ENCODE measurements around the gene DUSP8.
"Not testable (repeated sequence)": the region's sequence is repeated elsewhere in the genome, so short reads cannot be mapped to it uniquely, and the experiment has no call there.

The DUSP8 gene, protein sequence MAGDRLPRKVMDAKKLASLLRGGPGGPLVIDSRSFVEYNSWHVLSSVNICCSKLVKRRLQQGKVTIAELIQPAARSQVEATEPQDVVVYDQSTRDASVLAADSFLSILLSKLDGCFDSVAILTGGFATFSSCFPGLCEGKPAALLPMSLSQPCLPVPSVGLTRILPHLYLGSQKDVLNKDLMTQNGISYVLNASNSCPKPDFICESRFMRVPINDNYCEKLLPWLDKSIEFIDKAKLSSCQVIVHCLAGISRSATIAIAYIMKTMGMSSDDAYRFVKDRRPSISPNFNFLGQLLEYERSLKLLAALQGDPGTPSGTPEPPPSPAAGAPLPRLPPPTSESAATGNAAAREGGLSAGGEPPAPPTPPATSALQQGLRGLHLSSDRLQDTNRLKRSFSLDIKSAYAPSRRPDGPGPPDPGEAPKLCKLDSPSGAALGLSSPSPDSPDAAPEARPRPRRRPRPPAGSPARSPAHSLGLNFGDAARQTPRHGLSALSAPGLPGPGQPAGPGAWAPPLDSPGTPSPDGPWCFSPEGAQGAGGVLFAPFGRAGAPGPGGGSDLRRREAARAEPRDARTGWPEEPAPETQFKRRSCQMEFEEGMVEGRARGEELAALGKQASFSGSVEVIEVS

DNA sequence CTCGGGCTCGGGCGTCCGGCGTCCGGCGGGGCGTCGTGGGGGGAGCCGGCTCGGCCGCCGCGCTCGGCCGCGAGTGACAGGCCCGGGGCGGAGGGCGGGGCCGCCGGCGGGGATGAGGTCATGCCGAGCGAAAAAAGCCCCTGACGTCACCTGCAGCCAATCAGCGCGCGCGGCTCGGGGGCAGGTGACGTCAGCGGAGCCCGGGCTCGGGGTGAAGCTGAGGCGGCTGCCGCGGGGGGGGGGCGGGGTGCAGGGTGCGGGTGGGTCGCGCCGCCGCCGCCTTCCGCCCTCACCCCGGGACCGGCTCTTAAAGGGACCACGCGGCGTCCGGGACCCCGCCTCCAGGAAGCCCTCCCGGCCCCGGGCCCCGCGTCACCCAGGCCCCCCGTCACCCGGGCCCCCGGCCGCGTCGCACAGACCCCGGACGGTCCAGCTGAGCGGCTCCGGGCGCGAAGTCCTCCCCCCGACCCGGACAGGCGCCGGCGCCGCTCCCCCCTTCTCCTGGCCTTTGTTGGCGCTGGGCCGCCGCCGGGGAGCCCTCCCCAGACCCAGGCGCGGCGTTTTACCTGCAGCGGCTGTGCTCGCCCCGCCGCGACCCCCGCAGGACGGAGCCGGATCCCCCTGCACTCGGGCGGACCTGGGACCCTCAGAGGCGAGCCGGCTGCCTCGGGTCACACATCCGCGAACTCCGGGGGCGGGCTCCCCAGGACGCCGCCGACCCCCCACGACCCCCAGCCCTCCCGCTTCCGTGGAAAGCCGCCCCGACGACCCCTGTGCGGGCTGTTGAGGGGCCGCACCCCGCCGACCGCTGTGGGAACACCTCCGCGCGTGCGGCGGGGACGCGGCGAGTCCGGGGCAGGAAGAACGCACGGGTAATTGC is at the start of gene DUSP8:
TSS of gene DUSP8 (minus strand) at position 75 of the 880 bp plus-strand sequence. CDS start 6,445 bp downstream, outside the sequence.
- peak; percentile 91 for DNase-seq

DNA sequence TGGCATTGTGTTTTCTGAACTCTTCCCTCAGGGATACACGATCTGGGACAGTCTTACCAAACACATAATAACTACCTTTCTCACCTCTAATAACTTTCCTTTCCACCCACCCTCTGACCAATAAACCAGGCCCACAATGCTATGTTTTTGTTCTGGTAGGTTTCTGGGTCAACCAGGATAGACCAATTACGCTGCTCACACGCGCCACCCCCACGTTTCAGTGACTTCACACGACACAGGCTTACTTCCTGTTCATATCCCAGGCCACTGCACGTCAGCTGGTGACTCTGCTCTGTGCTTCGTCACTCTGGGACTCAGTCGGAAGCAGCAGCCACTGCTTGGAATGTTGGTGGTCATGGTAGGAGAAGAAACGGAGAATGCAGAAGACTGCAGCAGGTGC is 47.4 kb upstream of the DUSP8 start:
- DNase-seq, result no peak

DNA sequence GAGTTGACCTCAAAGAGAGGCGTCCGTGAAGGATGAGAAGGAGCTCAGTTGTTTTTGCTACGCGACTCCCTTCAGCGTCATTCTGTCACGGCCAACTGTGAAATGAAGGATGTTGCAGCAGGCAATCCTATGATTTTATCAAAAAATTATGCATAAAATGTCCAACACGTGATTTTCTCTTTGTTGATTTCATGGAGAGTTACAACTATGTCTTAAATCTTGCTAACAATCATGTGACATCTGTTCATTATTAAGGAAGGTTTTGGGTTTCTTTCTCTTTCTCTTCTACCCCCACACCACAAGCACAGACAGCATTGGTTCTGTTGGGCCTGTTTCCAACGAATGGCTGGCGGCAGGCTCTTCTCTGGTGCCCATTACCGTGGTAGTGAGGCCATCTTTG is 46.2 kb upstream of the DUSP8 start:
- DNase-seq, result no peak

DNA sequence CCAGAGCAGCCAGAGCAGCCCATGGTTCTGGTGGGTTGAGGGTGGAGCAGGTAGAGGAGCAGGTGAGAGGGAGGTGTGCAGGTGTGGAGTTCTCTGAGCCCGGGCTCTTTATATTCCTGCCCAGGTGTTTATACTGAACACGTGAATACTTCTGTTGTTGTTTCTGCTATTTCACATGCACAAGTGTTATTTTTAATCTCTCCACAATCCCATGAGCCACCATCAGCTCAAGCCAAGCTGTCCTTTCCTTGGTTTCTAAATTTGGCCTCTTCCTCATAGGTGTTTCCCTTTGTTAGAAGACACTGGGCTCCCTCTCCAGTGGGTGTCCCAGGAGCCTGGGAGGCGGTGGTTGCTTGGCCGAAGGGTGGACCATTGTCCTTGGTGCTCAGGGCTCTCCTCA is 36.3 kb upstream of the DUSP8 start, which contains the start of gene KRTAP5-3:
TSS of gene KRTAP5-3 (minus strand) at position 101 of the 400 bp plus-strand sequence. CDS start at position 23, 78 bp downstream.
- no peak for DNase-seq

DNA sequence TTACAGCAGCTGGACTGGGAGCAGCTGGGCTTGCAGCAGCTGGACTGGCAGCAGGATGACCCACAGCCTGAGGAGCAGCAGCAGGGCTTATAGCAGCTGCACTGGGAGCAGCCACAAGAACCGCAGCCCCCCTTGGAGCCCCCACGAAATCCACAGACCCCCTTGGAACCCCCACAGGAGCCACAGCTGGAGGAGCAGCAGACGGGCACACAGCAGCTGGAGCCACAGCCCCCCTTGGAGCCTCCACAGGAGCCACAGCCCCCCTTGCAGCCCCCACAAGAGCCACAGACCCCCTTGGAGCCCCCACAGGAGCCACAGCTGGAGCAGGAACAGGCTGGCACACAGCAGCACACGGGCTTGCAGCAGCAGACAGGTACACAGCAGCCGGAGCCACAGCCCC is 35.8 kb upstream of the DUSP8 start:
- not testable (repeated sequence) for DNase-seq

DNA sequence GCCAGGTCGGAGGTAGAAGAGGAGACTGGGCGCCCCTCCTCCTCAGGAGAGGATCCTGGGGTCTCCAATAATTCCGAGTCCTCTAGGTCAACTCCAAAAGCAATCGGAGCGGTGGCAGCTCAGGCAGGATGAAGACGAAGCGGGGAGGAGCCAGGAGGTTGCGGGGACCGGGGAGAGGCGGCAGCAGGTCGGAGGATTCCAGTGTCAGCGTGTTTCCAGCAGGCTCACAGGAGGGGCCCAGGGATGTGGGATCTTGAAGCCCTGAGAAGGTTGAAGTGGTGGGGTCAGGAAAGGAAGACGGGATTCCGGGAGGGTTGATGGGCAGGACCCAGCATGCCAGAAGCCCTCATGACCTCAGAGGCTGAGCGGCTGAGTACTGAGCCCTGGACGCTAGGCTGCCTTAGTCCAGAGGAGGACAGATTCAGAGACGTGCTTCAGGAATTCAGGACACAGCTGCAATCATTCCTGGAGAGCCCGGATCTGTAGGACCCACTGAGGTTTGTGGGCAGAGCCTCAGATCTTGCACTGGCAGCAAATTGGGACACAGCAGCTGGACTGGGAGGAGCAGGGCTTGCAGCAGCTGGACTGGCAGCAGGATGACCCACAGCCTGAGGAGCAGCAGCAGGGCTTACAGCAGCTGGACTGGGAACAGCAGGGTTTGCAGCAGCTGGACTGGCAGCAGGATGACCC is 35.2 kb upstream of the DUSP8 start:
- DNase-seq, result not testable (repeated sequence)

DNA sequence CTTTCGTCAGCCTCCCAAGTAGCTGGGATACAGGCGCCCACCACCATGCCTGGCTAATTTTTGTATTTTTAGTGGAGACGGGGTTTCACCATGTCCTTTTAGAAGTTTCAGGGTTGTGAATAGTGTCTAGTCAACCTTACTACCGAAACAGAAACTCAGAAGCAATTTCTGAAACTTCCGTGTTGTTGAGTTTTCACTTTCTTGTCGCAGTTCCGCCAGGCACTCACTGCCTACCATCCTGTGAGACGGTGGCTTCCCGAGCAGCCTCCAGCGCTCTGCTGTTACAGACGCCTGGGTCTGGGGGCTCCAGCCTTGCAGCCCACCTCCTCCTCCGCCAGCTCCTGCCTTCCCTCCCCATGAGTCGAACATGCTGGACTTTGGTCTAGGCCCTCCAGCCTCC is 33.9 kb upstream of the DUSP8 start:
- not testable (repeated sequence) for DNase-seq

DNA sequence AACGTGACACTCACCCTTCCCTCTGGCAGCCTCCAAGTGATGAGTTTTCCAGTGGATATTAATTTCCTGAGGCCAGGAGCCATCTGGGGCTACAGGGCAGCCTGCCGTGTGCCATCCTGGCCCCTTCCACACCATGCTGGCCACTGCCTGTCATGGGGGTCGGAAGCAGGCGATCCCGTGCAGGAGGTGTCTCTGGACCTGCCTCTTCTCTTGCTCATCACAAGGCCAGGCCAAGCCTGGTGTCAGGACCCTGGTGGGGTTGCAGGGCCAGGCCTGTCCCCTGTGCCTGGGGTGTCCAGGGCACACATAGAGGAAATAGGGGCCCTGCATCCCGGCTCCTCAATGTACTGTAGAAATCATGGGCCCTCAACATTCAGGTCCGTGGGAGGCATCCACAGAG is 32.6 kb upstream of the DUSP8 start:
- DNase-seq, result no peak

DNA sequence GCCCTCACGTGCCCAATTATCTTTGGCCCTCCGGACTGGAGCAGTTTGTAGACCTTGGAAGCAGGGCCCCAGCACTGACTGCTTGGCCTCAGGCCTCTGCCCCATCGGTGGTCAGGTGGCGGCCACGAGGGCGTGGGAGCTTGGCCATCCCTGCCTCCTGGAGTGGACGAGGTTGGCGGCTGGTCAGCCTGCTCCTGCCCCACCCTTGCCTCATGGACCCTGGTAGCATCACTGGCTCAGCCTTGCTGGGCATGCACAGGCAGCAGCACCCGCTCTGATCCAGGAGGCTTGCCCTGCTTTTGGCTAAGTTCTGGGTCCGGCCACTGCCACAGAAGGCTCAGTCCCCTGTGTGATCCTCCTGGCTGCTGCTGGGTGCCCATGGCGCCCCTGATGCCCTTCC is 32.1 kb upstream of the DUSP8 start:
- no peak for DNase-seq

DNA sequence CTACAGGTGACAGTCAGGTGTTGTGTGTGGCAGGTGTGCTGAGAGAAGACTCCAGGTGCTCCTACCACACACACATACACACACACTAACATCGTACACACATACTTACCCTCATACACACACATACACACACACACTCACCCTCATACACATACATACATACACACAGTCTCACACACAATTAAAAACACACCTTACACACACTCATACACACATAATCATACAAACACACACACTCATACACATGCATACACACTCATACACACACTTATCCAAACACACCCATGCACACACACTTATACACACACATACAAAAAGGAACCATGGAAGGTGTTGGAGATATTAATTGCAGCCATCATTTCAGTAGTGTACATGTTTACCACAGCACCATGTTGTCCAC is 31.6 kb upstream of the DUSP8 start:
- DNase-seq, result no peak

DNA sequence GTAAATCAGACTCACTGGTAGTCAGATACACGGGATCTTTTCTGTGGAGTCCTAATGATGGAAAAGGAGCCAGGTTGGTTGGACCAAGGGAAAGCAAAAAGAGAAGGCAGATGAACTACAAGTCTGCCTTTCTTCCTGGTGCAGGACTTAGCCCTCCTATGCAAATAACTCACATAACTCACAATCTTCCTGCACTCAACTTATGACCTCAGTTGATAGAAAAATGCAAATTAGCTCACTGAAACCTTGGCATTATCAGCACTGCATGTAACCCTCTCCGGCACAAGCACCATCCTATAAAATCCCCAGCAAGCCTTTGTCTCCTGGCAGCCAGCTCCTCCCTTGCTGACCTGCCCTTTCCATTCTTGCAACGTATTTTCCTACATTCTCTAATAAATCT is 29.6 kb upstream of the DUSP8 start:
- not testable (repeated sequence) for DNase-seq

DNA sequence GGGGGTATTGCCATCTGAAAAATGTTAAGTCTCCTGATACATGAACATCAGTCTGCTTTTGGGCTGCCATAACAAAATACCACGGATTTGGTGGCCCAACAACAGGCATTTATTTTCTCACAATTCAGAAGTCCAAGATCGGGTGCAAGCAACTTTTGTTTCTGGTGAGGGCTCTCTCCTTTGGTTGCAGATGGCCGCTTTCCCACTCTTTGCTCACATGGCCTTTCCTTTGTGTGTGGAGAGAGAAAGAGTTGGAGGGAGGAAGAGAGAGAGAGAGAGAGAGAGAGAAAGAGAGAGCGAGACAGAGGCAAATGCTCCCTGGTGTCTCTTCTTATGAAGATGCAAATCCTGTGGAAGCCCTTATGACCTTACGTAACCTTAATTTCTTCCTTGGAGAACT is 28.6 kb upstream of the DUSP8 start:
- DNase-seq, result no peak

DNA sequence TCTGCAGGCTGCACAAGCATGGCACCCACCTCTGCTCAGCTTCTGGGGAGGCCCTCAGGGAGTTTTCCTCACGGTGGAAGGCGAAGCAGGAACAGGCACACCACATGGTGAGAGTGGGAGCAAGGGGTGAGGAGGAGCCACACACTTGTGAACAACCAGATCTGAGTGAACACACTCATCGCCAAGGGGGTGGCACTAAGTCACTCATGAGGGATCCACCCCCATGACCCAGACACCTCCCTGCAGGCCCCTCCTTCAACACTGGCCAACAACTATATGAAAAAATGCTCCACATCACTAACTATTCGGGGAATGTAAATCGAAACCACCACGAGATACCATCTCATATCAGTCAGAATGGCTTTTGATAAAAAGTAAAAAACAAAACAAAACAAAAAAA is 26.7 kb upstream of the DUSP8 start:
- DNase-seq, result no peak

DNA sequence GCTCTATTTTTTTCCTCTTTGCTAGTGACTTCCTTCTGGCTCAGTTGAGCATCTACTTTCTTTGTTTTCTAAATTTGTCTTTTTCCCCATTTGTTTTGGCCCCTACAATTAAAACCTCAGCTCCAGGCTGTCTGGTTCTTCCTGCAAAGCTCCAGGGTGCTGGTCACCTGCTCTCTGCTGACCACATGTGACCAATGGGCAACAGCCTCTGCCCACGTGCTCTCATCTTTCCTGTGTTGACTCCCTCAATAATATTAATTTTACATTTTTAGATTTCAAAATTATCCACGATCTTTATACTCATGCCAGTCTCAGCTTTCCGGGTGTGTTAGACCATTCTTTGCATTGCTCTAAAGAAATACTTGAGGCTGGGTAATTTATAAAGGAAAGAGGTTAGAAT is 26.3 kb upstream of the DUSP8 start:
- not testable (repeated sequence) for DNase-seq

DNA sequence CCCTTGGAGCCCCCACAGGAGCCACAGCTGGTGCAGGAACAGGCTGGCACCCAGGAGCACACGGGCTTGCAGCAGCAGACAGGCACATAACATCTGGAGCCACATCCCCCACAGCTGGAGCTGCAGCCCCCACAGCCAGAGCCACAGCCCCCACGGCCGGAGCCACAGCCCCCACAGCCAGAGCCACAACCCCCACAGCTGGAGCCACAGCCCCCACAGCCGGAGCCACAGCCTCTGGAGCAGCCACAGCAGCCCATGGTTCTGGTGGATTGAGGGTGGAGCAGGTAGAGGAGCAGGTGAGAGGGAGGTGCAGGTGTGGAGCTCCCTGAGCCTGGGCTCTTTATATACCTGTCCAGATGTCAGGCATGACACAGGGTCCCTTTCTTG is 25.9 kb upstream of the DUSP8 start, which contains the start of gene KRTAP5-2:
TSS of gene KRTAP5-2 (minus strand) at position 301 of the 387 bp plus-strand sequence. CDS start at position 257, 44 bp downstream.
- DNase-seq, result no peak

DNA sequence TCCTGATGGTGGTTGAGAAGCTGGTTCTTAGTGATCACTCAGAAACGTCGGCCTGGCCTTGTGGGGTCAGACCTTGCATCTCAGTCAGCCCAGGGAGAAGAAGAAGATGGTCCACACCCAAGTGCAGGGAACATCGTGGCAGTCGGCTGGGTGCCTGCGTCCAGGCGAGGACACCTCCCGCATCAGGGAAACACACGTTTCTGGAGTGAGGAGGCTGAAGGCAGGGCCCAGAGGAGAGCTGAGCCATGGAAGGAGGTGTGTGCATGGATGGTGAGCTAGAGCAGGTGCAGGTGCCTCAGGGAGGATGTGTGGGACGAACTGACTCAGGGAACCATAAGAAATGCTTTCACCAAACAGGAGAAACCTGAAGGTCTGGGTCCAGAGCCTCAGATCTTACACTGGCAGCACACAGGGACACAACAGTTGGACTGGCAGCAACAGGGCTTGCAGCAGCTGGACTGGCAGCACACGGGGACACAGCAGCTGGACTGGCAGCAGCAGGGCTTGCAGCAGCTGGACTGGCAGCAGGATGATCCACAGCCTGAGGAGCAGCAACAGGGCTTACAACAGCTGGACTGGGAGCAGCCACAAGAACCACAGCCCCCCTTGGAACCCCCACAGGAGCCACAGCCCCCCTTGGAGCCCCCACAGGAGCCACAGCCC is 25.4 kb upstream of the DUSP8 start:
- no peak for DNase-seq

DNA sequence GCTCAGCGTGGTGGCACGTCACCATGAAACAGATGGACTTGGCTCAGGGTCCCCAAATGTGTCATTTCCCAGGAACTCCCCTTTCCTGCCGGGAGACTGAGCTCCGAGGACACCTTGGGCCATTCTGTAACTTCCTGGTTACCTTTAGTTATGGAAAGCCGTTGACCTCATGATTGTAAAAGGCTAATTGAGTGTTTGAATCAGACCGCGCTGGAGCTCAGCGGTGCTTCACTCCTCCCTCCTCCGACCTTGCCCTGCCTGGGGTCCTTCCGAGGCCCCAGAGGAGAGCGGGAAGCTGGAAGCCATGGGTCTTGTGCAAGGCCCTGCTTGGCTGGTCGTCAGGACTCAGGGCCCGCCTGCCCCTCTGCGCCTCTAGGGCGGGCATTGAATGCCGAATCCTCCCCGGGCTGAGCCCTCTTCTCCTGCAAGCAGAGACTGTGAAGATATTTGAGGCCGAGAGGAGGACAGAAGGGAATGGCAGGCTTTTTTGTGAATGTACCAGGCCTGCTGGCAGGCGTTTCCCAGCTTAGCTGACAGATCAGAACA is 24.6 kb upstream of the DUSP8 start:
- DNase-seq, result not testable (repeated sequence)

DNA sequence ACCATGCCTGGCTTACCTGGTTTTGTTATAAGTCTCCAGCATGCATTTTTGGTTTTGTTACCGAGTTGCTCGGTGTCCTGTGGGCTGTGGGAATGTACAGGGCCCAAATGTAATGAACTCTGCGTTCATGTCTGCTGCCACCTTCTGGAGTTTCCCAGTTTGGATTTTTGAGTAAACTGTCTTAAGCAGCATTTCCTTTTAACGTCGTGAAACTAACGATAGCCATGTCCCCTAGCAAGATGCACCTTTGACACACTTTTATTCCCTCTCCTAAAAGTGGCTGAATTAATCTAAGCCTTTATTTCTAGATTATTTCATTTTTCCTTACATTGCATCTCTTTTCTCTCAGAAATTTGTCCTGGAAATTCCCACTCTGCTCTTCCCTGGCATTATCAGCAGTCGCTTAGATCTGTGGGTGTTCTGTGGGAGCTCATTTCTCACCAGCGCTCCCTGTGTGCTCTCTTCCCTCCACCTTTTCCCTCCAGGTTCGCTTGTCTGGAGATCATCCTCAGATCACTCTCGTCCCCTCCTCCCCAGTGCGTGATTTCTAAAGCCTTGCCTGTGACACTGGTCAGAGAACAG is 24.0 kb upstream of the DUSP8 start:
- not testable (repeated sequence) for DNase-seq

DNA sequence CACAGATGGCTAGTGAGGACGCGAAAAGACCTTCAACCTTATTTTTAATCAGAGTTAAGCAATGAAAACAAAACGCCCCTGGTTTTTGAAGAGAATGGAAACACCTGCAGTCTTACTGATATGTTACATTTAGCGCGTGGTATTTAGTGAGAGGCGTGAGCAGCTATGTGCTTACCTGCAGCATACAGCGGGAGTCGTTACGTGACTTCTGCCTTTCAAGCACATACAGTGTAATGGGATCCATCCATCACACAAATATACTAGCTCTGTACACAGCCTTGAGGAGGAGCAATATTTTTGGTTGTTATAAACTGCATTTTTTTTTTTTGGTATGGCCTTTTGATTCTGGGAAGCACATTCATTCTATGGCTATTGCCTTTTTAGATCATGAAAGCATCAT is 20.6 kb upstream of the DUSP8 start:
- no peak for DNase-seq

DNA sequence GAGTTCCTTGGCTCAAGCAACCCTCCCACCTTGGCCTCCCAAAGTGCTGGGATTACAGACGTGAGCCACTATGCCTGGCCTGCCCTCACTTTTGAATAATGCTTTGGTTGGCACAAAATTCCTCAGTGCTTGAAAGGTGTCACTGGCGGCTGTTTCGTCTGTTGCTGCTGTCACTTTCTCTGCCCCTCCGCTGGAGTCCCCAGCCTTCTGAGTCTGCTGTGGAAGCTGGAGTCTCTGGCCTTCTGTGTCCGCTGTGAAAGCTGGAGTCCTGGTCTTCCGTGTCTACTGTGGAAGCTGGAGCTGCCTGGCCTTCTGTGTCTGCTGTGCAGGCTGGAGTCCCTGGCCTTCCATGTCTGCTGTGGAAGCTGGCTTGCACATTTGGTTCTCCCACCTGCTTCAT is 17.9 kb upstream of the DUSP8 start:
- DNase-seq, result no peak

All from femur (tissue), 1 donor.